ENCODE measurements around the gene CNIH3. TPM values are rescaled to one million over a fixed set of nuclear protein-coding genes. Genes with fewer than 3 reads are reported as not detected.

CNIH3 gene
- total RNA-seq, 1 experiment from 2014 or later: 3.7 TPM

DNA sequence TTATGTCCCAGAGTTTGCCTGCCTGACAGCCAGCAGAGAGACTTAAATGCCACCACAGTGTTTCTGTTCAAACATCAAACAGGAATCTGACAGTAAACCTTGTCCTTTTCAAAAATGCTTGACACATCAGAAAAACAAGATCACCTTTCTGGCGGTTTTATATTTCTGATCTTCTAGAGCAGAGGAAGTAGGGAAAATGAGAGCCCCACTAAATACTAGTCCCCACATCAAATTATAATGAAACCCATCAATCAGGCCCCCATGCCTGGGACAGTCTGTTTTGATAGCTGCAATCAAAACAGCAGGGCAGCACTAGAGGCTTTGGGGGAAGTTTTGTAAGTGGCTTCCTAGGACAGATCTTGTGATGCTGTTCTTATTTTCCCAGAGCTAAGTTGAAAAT is 129.3 kb downstream of the CNIH3 start:
- Histone ChIP-seq H3K9me3 (ENCODE audit: control insufficient read depth, insufficient read depth, low read depth, low read length) (no peaks in the 10 kb centered on the region), H3K4me3 (ENCODE audit: low read depth in 2 of 2, low read length in 2 of 2) (no peak overlapping the region), H3K27ac (ENCODE audit: low read length) (no peak overlapping the region), H3K36me3 (ENCODE audit: control insufficient read depth, insufficient read depth, low read length) (no peaks in the 10 kb centered on the region), H3K4me1 (ENCODE audit: control insufficient read depth, insufficient read depth, low read length) (no peaks in the 10 kb centered on the region), H3K27me3 (ENCODE audit: control insufficient read depth, insufficient read depth, low read length) (peaks cover 4% of the 10 kb centered on the region; the same call in 1 of the 2 replicates)
- intact Hi-C loops (cut with micrococcal nuclease; ENCODE audit: unreplicated experiment) (no loop called here), in situ Hi-C loops (cut with HindIII; ENCODE audit: low pct_unique_long_range_greater_than_20kb, low sequenced_read_pairs) (no loop called here)
- no peak for TF ChIP-seq TCF7L2 (IDR thresholded peaks at IDR 0.05; ENCODE audit: low read depth, low read length)
- TF ChIP-seq, protein P1, sequence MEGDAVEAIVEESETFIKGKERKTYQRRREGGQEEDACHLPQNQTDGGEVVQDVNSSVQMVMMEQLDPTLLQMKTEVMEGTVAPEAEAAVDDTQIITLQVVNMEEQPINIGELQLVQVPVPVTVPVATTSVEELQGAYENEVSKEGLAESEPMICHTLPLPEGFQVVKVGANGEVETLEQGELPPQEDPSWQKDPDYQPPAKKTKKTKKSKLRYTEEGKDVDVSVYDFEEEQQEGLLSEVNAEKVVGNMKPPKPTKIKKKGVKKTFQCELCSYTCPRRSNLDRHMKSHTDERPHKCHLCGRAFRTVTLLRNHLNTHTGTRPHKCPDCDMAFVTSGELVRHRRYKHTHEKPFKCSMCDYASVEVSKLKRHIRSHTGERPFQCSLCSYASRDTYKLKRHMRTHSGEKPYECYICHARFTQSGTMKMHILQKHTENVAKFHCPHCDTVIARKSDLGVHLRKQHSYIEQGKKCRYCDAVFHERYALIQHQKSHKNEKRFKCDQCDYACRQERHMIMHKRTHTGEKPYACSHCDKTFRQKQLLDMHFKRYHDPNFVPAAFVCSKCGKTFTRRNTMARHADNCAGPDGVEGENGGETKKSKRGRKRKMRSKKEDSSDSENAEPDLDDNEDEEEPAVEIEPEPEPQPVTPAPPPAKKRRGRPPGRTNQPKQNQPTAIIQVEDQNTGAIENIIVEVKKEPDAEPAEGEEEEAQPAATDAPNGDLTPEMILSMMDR (IDR thresholded peaks at IDR 0.05): no peak
- no peak for TF ChIP-seq POLR2AphosphoS5 (IDR thresholded peaks at IDR 0.05; ENCODE audit: low read depth, low read length)
- TF ChIP-seq SIN3A (IDR thresholded peaks at IDR 0.05; ENCODE audit: borderline replicate concordance, insufficient read depth, low read depth, low read length): no peak
- no peak for TF ChIP-seq REST (IDR thresholded peaks at IDR 0.05; ENCODE audit: insufficient read depth in 1 of 2, low read depth in 2 of 2, low read length in 1 of 2)
- POLR2A ChIA-PET: no interaction called here
- CTCF ChIA-PET: no interaction called here
- DNase-seq (ENCODE audit: low read depth, low spot score) (no peak), ATAC-seq (no peak)
- BruUV-seq (replicated peaks): no TSS peak

DNA sequence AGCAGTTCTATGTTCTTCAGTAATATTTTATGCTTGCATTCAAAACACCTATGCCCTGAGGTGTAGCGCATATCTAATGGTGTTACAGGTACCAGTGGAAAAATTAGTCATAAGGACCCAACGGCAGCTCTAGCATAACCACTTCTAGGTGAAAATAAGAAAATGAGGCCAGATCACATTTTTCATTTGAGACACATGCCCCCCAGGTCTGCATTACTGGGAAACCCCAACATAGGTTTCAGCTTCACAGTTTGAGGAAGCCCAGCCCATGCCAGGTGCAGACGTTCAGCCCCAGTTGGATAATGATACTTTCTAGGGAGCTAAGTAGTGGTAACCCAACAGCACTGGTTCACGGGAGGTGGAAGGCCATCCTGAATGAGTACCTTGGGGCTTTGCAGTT is 129.8 kb downstream of the CNIH3 start:
- CTCF ChIA-PET: no interaction called here
- no peak overlapping the region for H3K27ac ChIP-seq (ENCODE audit: low read length)
- no peak overlapping the region for H3K4me3 ChIP-seq (ENCODE audit: low read depth in 2 of 2, low read length in 2 of 2)
- DNase-seq (ENCODE audit: low read depth, low spot score) (no peak), ATAC-seq (no peak)
- POLR2A ChIA-PET: no interaction called here
- peaks cover 4% of the 10 kb centered on the region; the same call in 1 of the 2 replicates for H3K27me3 ChIP-seq (ENCODE audit: control insufficient read depth, insufficient read depth, low read length)
- BruUV-seq (replicated peaks): no TSS peak
- H3K36me3 ChIP-seq (ENCODE audit: control insufficient read depth, insufficient read depth, low read length): no peaks in the 10 kb centered on the region
- H3K9me3 ChIP-seq (ENCODE audit: control insufficient read depth, insufficient read depth, low read depth, low read length): no peaks in the 10 kb centered on the region
- in situ Hi-C loops (cut with HindIII; ENCODE audit: low pct_unique_long_range_greater_than_20kb, low sequenced_read_pairs) (no loop called here), intact Hi-C loops (cut with micrococcal nuclease; ENCODE audit: unreplicated experiment) (no loop called here)
- no peaks in the 10 kb centered on the region for H3K4me1 ChIP-seq (ENCODE audit: control insufficient read depth, insufficient read depth, low read length)
- TF ChIP-seq, protein P1 (IDR thresholded peaks at IDR 0.05): no peak
- TF ChIP-seq POLR2AphosphoS5 (IDR thresholded peaks at IDR 0.05; ENCODE audit: low read depth, low read length) (no peak), SIN3A (IDR thresholded peaks at IDR 0.05; ENCODE audit: borderline replicate concordance, insufficient read depth, low read depth, low read length) (no peak)
